Middle frontal gyrus (tissue), 1 donor: Measurements from ENCODE around the gene S100A7.

ENCODE experiments used
- DNase-seq: peaks from one replicate; pipeline ENCODE4 v3.0.0-alpha.2; 2015; ENCODE audit warnings: low spot score; ENCODE audit errors: extremely low spot score

Gene S100A7

DNA sequence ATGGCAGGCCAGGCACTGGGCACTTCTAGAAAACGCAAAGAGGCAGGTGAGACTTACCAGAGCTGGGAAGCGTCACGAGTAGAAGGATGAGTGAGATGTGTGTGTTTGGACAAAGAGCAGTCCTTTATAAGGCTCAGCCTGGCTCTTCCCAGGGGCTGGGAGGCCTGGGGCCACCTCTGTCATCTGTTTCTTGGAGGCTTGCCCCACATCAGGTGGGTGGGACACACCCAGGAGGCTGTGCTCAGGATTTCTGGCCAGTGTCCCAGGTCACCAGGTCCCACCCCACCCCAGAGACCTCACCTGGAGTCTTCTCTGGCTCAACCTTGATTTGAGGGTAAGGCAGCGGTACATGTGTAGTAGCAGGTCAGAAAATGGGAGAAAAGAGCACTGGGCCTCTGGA lies at the start of gene S100A7:
TSS of gene S100A7 (minus strand) at position 101 of the 400 bp plus-strand sequence. CDS start 1,638 bp downstream, outside the sequence.
- no peak for DNase-seq

DNA sequence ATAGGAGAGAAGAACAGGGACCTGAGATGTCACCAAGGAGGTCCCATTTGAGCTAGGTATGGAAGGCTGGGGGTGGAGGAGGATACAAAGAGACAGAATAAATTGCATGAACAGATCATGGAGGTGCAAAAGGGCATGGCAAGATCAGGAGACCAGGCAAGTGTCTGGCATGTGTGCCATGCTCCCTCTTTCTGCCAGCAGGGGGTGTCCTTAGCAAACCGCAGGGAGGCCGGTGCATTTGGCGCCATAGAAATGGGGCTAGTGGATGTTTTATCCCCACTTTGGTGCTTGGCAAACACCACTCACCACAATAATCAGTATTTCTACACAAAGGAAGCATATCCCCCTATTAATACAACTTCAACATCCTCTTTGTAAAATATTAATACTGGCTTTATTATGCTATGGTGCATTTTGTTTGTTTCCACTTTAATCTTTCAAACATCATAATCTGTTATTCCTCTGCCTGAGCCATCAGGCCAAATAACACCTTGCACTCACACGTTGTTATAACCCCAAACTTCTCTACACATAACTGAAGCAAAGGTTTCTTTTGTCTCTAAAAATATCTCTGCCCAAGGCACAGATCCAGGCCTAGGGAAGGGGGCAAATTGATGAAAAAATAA lies 49.4 kb upstream of the S100A7 start:
- DNase-seq: no peak

DNA sequence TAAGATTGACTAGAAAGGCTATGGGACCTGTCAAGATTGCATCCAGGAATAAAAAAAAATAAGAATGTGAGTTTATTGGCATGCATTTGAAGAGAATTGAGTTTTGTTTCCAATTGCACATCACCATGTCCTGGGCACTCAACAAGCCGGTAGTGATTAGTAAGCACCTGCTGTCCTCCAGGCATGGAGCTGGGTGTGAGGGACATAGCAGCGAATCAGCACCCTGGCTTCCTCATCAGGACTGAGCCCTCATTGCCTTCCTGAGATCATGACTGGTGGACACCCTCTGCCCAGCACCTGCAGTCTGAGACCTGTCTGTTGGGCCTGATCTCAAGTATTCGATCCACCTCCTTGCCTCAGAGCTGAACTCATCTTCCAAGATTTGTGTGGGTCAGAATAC lies 48.6 kb upstream of the S100A7 start:
- DNase-seq: no peak

DNA sequence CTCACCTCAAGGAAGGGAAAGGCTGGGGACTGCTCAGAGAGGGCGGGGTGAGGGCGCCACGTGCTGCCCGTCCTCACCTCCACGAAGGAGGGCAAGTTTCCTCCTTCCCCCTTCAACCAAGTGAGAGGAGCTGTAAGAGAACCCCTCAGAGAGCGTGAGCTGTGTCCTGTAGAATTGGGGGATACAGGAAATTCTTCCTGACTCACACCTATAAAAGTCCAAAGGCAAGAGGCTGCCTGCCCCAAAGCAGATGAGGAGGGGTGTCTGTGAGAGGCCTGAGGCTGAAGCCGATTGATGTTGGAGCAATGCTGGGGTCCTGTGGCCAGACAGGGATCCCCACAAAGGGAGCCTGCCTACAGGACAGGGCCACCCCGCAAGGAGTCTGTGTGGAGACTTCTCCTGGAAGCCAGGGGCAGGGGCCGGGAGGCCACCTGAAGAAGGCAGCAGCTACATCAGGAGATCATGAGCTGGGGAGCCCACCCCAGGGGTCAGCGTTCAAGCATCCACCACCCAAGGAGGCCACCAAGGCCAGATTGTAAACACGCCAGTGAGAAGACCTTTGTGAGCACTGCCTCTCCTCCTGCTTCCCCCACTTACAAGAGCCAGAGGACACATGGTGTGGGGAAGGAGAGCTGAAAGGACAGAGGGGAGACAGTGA lies 47.6 kb upstream of the S100A7 start:
- DNase-seq: no peak

DNA sequence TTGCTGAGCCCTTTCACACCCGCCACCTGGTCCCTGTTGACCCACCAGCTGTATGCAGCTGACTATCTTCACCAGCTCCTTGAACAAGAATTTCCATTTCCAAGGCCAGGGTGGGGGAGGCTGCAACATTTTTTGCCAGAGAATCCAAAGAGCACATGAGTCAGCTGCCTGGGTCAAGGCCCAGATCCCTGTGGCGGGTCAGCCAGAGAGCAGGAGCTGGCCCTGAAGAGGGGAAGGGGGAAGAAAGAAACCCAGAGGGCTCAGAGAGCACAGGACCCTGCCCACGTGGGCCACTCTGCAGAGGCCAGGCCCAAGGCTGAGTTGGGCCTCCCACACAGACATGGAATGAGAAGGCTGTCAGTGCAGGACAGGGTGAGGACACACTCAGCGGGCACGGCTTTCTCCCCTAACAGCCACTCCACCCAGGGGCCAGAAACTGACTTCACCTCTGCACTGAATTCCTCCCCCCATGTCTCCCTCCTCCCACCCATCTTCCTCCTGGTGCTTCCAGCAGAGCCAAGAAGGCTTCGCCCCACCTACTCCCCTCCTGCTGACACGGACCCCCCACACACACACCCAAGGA lies 46.5 kb upstream of the S100A7 start:
- no peak for DNase-seq

DNA sequence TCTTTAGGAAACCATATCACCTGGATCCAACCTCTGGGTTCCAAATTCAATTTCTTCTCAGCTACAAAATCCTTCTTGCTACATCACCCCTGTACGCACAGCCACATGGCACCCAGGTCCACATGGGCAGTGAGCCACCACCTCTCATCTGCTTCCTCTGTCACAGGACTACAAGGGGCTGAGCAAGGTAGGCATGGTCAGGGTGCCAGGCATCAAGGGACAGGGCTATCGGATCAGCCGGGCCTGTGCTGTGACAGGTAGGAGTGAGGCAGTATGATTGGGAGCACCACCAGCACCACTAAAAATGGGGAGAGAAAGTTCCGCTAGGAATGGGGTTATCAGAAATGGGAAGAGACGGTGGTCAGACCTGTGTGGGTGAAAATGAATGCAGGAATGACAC lies 45.9 kb upstream of the S100A7 start:
- DNase-seq: no peak

DNA sequence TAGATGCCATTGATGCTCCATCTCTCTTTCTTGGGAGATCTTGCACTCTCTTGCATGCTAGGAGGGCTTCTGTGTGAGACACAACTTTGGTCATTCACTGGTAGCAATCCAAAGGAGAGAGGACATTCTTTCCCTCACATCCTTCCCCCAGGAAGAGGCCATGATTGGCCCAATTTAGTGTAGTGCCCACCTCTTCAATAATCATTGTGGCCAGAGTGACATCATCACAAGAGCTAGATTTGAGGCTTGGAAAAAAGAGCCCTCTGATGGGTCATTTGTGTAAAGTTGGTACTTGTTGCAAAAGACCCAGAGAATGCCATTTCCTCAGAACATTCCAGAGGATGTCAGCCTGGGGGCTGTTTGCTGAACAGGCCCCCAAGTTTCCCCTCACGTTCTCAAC lies 45.1 kb upstream of the S100A7 start:
- DNase-seq: no peak

DNA sequence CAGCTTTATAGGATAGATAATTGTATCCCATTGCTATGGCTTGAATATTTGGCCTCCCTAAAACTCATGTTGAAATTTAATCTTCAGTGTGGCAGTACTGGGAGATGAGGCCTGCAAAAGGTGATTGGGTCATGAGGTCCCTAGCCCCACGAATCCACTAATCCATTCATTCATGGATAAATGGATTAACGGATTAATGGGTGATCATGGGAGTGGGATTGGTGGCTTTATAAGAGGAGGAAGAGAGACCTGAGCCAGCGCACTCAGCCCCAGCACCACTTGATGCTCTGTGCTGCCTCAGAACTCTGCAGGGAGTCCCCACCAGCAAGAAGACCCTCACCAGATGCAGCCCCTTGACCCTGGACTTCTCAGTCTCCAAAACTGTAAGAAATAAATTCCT lies 43.3 kb upstream of the S100A7 start:
- no peak for DNase-seq

DNA sequence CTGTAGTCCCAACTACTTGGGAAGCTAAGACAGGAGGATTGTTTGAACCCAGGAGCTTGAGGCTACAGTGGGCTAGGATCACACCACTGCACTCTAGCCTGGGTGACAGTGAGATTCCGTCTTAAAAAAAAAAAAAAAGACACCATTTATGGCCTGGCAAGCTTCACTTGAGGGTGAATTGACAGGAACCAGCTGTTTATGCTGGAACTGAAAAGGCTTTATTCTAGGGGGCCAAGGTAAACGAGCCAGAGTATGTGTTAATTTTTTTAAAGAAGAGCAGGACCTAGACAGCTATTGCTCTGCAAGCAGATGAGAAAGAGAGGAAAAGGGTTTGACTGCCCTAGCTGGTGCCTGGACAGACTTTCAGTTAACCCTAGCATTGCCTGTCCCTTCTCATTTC lies 38.3 kb upstream of the S100A7 start:
- DNase-seq: no peak

DNA sequence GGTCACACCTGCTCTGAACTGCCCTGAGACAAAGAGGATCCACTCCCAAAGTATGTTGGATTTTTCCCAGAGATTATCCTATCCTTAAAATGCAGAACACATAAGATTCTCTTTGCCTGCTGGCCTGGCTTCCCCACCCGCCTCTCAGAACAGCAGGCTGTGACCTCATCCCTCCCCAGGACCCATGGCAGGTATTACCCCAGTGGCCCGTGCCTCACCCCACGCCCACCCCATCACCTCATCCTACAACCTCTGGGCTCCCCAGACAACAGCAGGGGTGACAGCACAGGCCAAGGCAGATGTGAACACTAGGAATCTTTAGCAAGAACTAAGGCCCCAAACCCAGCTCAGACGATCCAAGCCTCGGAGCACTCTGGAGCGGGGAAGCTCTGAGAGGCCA lies 35.1 kb upstream of the S100A7 start:
- DNase-seq: no peak

DNA sequence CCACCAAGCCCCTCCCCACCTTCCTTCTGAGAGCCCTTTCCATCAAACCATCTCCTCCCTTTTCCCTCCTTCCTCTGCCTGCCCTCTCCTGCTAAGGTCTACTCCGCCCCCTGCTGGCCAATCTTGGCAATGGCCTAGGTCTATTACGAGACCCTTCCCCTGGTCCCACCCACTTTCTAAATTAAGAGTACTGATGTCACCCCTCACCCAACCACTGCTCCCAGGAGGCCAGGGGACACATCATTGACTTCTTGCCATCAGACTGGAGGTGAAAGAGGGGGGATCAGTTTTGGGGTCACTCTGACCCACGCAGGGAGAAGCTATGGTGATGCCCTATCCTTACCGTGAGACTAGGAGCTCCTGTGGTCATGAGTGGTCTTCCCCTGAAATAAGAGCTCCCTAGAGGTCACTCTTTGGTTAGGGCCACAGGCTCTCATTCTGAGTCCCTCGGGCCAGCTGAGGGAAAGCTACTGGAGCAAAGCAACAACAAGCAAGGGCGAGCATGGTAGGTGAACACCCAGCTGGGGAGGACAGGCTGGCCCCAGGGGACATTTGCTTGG lies 34.6 kb upstream of the S100A7 start:
- no peak for DNase-seq

DNA sequence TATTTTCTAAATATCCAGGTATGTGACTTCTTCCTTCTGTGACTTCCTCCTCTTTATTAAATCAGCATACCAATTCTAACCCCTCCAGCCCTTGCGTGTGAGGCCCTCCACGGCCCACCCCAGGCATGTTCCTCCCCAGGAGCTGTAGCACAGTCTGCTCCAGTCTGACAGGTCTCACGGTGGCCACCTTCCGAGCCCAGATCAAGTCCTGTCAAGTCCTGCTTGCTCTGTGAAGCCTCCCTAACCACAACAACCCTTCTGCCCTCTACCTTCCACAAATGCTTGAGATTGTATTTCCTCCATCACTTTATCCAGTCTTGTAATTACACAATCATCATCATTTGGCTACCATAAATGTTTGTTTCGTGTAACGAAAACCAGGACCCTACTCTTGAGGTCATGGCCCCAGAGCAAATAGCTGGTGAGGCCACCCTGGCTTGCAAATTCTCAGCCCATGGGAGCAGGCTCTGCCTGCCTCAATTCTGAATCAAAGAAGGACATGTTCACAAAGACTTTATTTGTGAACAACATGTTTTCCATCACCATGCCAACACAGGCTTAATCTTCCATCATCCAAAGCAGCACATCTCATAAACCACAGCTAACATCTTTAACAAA lies 33.0 kb upstream of the S100A7 start:
- DNase-seq: no peak

DNA sequence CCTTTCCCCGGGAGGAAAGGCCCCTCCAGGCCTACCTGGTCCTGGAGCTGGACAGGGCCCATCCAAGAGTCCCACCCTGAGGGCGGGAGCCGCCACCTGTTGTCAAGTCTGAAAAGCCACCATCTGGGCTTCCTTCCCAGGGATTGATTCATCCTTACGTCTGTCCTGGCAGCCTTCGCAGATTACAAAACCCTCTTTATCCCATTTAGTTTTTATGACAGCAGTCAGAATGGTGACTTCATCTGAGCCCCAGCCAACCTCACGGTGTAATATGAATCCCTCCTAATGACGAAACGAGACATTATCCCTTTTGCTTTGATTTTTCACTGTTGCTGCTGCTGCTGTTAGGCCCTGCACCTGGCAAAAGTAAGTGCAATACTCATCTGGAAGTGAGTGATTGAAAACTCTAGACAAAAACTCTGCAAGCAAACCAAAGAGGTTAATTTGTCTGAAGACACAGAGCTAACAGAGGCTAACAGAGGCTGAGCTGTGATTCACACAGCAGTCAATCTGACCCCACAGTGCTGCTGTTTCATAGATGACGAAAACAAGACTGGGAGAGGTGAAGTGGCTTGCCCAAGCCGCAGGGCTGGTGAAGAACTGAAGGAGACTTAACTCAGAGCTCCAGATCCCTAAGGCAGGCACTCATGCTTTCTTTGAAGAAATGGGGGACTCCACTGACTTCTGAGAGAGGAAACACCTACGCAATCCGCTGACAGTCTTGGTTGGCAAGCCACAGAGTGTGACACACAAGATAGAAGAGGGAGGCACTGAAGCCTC lies 30.0 kb upstream of the S100A7 start:
- DNase-seq: peak; percentile 31

DNA sequence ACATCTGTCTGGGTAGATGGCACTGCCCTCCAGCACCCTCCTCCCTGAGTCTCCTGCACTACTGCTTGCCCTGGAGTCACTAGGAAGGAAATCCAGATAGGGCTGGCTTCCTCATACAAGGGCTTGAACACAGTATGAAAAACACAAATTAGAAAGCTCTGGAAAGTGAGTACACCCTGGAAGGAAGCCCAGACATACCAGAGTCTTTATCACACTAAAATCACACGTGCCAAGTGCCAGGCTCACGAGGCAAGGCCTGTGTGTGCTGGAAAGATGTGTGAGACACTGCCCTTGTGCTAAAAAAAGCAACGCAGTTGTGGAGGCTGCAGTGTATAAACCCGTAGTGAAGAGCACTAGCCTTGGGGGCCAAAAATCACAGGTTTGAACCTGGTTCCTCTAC lies 28.3 kb upstream of the S100A7 start:
- no peak for DNase-seq

DNA sequence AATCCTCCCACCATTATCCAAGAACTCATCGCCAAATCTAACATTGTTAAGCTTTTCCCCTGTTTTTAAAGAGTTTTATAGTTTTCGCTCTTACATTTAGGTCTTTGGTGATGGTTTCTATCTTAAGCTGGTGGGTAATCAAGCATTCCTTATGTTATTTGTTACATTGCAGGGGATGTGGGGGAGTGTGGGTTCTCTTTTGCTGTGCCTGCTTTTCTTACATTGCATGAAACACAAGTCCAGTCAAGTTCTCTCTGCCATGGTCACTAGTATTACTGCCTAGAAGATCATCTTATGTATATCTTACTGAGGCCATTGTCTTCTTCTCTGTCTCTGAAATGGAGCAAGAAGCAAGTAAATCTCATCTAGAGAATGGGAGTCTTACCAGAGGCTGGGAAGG lies 27.3 kb upstream of the S100A7 start:
- no peak for DNase-seq

DNA sequence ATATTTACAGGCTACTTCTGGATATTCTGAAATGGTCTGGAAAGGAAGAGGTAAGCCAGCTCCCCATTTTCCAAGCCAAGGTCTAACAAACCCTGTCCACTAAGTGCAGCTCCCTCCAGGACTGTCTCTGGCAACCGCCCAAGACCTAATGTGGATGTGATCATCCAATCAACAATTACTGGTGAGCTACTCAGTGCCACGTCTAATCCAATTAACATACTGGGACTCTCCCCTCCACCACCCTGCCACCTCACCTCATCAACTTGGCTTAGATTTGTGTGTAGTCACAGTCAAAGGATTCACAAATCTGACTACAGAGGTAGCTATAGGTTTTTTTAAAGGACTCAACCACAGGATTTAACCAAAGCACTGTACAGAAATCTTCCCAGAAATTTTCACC lies 25.4 kb upstream of the S100A7 start:
- no peak for DNase-seq

DNA sequence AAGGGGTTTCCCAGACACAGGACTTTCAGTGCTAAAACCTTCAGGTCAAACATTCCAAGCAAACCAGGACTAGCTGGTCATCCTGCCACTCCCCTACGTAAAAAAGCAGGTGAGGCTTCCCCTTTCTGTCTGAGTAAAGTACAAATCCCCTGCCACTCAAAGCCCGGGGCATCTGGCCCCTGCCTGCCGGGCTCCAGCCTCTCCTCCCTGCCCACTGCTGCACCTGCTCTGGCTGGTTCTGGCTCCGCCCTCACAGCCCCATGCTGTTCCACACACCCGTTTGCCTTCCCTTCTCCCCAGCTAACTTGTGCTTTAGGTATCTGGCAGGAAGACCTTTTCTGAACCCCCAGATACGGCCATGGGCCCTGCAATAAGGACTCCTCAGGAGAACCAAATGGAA lies 23.3 kb upstream of the S100A7 start:
- DNase-seq: no peak

DNA sequence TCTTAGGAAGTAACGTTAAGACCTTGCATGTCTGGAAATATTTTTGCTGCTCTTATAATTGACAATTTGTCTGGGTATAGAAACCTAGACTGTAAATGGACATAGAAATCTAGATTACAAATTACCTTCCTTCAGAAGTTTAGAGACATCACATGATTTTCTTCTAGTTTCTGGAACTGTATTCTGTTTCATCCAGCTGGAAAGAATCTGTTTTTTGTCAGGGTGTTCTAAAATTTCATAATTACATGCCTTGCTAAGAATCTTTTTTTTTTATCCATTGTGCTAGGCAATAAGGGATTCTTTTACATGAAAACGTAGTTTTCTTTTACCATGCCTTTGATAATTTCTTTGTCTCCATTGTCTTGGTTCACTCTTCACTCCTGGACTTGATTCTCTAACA lies 20.7 kb upstream of the S100A7 start:
- no peak for DNase-seq

DNA sequence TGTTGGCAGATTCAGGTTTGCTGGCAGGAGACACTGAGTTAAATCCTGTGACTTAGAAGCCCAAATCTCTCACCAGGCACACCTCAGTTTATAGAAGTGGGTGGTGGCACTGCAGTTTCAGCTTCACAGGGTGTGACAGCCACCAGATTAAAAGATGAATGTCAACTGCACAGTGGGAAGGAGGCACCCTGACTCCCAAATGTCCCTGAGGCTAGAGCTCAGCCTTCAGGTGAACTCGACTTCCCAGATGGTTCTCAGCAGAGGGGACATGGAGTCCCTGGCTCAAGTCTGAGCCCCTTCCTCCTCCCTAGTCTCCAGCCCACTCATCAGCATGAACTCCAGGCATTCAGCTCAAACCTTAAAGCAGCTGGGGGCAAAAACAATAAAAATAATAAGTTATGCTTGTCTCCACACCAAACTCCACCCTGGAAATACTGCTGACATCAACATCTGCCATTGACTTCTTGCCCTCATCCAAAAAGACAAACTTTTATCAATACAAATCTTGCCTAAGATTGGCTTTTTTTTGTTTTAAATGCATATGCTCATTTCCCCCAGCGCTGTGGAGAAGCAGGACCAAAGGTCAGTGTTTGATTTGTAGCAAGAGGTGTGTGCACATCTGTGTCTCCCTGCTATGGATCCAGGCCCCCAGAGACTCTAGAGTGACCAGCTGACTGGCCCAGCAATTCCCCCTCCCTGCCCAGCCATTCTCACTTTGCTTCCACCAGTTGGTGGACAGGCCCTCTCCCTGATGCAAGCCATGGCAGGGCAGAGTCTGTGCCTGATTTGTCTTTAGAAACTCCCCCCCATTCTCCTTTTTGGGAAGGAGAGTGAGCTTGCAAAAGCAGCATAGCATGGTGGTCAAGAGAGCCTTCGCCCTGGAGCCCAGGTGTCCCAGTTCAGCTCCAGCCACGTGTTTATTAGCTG lies 18.5 kb upstream of the S100A7 start:
- no peak for DNase-seq

DNA sequence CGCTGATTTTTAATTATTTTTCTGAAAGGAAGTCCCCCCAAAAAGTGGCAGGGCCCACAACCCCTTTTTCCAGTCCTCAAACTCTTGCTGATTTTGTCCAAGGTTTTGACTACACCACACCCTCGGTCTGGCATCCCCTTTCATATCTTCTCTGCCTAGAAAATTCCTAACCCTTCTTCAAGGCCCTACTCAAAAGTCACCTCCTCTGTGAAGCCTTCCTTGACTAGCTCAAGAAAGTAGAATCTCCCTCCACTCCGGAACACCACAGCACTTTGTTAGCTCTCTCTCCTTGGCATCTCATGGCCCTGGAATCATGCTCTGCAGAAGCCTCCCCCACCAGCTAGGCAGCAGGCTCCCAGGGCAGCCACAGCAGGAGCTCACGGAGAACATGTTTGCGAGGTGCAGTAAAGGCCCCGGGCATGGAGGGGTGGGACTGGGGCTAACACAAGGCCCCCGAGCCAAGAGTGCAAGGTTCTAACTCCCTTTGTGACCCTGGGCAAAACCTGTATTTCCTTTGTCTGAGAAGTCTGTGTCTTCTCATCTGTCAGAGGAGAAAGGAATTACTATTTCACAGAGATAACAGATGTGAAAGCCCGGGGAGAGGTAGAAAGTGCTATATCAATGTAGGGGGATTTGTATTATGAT lies 17.7 kb upstream of the S100A7 start:
- no peak for DNase-seq
